Stimulated activated CD4-positive, alpha-beta T cell treated with anti-CD3 and anti-CD28 coated beads, Interleukin-4, amount 100 ng/mL, for 1 hour (primary cell): ENCODE data around the gene PTPRG.

Experiments used
- DNase-seq: peaks from one replicate; pipeline ENCODE4 v3.0.0-alpha.2; 2020

Gene PTPRG

DNA sequence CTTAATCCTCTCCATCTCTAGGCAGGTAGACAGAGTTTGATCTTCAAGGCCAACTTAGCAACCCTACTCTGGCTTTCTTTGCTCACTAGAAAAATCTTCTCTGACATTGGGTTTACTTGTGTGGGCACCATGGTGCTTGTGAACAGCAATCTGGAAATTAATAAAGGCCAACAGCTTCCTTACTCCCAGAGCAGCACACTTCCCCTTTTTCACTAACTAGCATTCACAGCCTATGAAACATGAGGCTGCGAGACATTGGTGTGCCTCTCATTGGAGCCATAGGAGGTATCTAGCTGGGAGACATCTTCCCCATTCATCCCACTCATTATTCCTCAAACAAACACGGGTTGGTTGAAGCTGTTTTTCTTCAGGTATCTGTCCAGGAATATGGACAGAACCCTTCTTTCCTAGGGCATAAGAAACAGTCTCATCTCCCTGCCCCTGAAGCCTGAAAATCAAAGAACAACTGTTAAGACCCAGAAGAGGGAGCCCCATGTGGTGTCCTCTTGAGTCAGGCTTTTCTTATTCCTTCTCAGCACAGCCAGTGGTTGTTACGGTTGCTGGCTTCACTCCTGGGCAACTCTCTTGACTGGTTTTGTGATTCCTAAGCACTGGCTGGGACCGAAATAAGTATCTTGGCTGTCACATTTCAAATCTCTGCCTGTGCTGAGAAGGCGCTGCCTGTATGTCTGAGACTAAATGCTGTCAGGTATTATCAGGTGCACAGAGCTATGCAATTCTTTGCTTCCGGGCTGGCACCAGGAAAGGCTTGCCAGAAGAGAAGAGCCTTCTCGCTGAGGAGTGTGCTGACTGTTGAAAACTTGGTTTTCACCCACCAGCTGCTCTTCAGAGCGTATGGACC, 617.6 kb downstream of the PTPRG start:
- no peak for DNase-seq

DNA sequence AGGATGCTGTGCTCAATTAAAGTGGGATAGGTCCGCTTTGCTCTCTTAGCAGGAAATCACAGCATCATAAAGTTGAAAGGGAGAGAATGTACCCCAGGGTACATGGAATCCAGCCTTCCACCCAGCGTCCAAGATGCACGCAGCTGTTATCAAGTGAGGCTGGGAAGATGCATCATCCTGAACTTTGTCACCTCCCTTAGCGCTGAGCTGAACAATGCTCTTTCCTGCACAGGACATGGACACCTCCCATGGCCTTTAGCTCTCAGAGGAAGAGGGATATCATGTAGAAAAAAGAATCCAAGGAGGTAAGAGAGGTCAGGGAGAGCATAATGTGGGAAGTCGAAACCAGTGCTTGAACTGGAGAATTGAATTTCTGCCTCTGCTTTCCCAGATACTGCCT, 619.1 kb downstream of the PTPRG start:
- no peak for DNase-seq

DNA sequence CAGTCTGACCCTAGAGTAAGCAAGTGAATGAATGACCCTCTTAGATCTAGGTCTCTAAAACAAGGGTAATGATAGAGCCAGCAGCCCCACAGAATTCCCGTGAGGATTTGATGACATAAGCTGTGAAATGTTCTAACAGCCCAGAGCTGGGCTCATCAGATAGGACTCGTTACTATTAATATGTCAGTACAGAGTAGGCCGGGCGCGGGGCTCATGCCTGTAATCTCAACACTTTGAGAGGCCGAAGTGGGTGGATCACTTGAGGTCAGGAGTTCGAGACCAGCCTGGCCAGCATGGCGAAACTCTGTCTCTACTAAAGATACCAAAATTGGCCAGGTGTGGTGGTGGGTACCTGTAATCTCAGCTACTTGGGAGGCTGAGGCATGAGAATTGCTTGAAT, 621.7 kb downstream of the PTPRG start:
- no peak for DNase-seq

DNA sequence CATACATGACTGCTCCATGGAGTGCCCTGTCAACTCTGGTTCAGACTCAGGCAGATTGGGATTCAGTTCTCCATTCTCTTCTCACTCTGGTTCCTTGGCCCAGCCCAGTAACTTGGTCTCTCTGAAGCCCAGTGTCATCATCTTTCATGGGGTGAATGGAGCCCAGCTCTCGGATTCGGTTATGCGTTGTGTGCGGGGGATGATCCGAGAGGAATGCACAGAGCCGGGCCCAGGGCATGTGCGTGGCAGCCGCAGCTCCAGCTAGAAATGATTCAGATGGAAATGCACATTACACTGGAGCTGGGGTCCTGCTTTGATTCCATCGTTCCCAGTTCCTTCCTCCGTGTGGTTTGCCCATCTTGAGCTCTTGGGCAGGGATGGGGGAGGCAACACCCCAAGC, 622.6 kb downstream of the PTPRG start:
- DNase-seq: no peak

DNA sequence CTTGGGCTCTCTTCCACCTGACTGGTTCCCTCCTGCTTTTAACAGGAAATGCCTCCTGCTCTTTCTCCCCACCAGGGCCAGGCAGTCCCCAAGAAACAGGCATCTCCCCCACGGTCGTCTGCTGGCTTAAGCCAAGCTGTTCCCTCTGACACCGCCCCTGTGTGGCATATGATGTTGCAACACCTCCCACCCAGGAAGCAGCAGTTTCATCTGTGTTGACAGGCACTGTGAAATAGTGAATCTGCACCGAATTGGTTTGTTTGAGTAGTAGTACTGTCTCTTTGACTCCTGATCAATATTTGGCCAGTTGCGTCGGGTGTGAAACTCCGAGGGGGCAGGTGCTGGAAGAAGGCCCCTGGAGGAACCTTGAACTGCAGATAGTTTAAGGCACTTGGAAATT, 623.2 kb downstream of the PTPRG start:
- DNase-seq: no peak

DNA sequence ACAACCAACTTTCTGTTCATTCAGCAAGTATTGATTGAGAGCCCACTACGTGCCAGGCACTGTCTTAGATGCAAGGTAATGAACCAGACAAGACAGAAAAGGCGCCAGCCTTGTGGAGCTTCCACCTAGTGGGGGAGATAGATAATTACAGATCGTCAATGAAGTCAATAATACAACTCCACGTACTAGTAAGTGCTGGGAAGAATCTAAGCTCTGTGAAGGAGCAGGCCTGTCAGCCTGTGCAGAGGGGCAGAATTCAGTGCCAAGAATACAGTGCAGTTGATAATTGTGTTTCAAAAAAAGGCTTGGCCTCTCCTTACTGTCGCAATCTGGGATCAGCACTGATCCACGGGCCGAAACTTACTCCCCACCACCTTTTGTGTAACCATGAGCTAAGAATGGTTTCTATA, 625.7 kb downstream of the PTPRG start:
- no peak for DNase-seq

DNA sequence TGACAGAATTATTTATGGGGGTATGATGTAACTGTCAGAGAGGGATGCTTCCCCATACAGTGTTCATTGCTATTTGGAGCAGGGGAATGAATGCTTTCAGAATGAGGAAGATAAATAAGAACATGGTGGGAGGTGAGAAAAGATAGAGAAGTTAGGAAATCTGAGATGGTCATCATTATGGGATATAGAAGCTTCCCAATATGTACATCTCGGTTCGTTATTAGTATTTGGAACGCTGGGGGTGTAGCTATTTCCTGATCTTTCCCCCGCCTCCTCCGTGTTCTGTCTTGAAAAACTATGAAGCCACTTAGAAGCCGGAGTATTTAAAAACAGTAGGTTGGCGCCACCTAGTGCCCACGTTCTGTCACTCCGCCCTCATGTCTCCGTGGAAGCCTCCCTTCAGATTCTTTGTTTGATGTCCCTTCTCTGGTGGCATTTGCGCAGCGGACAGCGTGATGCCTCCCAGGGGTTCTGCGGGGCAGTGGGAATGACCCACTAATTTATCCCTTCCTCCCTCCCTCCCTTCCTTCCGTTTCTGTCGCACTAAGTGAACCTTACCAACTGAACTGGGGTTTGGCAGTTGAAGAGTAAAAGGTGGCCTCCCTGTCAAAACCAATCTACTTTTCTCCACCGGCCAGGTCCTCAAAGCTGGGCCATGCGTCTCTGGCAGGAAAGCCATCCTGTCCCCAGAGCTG, 627.5 kb downstream of the PTPRG start:
- peak; percentile 65 for DNase-seq

DNA sequence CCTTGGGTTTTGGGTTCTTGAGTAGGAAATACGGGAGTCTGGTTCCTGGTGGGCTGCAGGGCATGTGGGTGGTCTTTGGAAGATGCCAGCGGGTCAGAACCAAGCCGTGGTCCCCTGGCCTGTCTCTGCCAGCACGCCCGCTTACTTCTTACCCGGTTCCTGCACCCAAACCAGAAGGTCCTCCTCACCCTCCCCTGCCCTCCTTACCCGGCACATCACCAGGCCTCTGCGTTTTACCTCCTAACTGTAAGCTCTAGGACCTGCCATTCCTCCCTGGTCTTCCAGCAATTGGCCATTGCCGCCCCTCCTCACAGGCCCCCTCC, 628.0 kb downstream of the PTPRG start:
- no peak for DNase-seq

DNA sequence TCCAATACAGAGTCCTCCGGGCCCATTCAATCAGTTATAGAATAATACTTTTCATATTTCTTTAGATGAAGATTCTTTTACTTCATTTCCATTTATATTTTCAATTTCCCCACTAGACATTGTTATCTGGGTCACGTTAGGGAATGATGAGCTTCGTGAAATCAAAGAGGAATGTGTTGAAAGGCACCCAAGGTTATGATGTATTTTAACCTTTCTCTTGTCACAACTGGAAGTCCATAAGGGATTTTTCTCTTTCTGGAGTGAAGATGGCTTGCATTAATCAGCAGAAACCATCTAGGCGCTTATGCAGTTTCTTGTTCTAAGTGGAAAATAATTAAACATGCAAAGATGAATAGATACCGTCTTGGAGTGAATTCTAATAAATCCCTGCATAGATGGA, 631.5 kb downstream of the PTPRG start:
- no peak for DNase-seq

DNA sequence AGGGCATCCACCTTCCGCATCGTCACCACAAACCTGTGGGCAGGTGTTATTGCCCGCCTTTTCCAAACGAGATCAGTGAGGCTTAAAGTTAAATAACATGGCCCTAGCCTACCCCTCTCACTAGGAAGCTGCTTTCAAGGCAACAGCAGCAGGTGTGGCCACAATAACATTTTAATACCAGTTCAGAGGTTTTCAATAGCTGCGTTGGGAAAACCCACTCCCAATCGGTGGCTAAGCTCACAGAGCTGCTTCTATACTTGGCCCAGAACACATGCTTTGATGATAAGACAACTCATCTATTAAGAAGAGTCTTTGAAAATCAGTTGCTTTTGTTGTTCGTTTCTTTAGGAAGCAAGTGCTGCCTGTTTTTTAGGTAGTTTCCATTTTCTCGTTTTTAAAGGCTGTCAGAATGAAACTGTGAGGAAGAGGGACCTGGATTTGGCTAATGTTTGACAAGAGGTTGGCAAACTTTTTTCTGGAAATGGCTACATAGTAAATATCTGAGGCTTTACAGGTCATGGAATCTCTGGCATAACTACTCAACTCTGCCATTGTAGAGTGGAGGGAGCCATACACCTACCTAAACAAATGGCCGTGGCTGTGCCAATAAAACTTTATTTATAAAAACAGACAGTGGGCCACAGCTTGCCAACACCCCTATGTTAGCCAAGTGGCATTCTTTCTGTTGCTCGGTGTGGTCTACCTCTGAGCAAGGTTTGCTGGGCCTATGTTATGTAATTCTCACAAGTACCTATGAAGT, 632.4 kb downstream of the PTPRG start:
- no peak for DNase-seq

DNA sequence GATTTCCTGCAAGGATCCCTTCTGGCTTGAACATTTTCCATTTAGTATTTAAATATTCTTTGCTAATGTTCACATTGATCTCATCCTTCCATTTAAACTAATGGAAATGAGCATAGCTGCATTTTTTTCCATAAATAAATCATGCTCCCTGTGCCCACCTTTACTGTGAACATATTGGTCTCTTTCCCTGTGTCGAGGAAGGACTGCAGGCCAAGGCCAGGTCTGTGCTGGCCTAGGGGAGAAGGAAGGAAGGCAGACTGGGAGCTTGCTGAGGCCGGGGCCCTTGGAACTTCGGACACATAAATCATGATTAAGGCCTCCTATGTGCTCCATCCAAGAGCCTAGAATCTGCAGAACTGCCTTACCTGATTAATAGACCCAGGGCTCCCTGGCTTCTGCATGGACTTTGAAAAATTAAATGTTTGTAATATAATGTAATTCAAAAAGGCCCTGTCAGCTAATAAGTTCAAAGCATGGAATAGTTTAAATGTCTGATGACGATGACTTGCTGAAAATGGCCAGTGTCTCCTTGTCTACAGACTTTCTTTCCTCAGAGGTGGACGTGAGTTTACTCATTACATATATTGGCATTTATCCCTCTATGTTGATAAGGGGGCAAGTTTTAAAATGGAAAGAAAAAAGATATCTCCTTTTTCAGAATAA, 636.1 kb downstream of the PTPRG start:
- no peak for DNase-seq

DNA sequence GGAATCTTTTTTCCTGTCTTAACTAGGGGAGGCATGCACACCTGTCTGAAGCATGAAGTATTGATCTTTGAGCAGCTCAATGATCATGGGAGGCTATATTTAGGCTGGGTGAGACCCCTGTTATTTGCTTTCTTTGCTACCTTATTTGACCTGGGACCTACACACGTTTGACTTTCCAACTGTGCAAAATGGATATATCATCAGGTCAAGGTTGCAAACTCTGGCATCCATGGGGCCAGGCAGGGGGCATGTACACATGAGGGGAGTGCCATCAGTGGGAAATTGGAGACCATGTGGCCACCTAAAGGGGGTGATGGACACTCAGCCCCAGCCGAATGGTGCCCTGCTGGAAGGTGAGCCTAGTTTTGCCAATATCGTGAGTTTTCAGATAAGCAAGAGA, 637.8 kb downstream of the PTPRG start:
- DNase-seq: no peak

DNA sequence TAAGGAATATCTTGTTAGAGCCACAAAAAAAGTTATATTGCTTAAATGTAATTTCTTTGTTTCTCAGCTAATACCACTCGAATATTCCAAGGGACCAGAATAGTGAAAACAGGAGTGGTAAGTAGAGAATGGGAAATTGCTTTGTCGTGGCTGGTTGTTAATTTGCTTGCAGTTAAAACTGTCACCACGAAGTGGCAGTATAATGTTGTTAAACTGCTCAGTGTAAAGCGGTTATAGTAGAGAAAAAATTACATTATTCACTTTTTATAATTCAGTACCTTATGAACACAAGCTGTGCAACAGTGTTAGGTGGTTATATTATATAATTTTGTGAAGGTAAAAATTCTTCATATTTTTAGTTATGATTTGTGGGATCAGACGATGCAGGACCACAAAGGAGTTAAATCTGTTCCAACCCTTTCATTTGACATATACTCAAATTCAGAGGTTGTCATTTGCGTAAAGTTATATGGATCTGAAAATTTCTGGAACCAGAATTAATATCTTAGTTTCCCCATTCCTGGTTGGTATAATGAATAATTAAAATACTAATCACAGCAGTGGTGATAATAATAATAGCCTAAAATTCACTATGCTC, 640.2 kb downstream of the PTPRG start:
- DNase-seq: no peak

DNA sequence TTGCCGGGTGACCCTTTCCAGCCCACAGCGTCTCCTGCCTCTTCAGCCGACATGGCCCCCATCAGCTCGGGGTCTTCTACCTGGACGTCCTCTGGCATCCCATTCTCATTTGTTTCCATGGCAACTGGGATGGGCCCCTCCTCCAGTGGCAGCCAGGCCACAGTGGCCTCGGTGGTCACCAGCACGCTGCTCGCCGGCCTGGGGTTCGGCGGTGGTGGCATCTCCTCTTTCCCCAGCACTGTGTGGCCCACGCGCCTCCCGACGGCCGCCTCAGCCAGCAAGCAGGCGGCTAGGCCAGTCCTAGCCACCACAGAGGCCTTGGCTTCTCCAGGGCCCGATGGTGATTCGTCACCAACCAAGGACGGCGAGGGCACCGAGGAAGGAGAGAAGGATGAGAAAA, 641.8 kb downstream of the PTPRG start:
- DNase-seq: no peak

DNA sequence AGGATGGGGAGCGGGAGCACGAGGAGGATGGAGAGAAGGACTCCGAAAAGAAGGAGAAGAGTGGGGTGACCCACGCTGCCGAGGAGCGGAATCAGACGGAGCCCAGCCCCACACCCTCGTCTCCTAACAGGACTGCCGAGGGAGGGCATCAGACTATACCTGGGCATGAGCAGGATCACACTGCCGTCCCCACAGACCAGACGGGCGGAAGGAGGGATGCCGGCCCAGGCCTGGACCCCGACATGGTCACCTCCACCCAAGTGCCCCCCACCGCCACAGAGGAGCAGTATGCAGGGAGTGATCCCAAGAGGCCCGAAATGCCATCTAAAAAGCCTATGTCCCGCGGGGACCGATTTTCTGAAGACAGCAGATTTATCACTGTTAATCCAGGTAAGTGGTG, 642.2 kb downstream of the PTPRG start:
- DNase-seq: no peak

DNA sequence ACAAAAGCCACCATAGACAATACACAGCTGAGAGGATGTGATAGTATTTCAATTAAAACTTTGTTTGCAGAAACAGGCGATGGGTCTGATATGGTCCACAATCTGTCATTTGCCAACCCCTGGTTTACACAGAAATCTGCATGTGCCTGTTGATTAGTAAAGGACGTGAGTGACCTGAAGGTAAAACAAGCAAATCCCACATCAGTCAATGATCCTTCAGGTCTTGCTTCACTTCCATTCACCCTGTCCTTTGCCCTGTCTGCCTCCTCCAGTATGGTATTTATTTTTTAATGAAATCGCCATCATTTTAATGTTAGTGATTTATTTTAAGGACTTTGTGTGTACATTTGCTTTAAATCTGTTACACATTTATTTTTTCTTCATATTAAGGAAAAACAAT, 645.8 kb downstream of the PTPRG start:
- no peak for DNase-seq

DNA sequence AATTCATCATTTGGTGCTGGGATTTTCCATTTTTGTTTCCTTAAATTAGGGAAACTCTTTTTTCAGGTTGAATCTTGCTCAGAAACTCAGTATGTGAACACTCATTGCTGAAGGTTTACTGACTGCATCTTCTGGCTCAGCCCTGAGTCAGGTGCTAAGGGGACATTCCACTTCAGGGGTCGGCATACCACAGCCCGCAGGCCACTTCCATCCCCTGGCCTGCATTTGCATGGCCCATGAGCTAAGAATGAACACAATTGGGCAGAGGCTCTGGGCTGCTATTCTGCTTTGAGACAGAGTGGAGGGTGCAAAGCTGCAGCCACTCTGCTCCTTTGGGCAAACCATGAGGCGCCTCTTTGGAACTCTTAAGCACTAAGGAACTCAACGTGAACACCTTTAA, 647.0 kb downstream of the PTPRG start:
- no peak for DNase-seq

DNA sequence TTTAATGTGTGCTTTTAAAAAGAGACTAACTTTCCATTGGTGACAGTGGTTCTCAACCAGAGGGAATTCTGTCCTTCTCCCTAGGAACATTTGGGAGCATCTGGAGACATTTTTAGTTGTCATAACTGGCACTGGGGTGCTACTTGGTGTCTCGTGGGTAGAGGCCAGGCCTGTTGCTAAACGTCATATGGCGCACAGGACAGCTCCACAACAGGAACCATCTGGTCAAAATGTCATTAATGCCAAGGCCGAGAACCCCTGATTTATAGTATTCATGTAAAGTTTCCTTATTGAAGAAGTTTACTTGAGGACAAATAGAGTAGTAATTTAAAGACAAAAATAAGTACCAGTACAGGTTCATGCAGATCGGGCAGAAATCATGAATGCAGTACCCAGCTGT, 647.7 kb downstream of the PTPRG start:
- DNase-seq: no peak

DNA sequence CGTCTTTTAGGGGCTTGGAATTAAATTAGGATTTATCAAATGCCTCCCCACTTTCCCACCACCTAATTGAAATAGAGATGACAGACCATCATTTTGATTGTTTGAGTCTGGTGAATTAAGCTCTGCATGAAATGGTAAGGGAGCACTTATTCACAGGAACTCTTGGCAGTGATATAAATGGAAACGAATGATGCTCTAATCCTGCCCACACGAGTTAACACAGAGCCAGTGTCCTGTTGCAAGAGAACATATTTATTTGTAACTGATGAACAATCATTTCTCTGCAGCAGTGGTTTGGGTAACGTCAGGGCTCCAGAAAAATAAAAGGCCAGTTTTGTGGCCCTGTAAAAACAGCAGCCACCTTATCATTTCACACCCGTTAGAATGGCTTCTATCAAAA, 648.6 kb downstream of the PTPRG start:
- no peak for DNase-seq

DNA sequence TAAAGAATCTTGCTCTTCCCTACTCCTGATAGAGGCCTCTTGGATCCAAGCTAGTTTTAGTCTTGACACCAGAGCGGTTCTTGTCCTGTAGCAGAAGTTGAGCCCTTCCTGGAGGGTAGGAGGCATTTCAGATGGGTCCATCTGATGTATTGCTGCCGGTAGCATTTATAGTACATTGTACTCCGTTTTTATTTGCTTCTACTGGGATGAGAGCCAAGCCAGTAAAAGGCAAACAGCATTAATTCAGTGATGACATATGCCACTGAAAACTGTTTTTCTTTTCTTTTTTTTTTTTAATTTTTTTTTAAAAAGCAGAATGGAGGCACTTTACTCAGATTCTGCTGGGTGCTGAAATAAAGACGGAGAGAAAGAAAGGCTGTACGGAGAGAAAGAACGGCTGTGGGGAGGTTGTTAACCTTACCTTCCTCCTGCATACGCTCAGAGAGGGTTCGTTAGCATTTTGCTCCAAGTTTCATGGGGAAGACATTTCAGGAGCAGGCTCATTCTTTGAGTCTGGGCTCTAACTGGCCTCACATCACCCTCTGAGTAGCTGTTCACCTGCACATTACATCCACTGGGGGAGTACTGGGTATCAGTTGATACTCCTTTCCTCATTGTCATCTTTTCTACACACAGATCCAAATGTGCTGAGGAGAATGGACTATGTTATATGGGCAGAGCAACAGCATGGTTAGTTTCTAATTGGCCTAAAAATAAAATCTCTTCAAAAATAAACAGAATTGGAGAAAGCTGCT, 650.5 kb downstream of the PTPRG start:
- DNase-seq: no peak

DNA sequence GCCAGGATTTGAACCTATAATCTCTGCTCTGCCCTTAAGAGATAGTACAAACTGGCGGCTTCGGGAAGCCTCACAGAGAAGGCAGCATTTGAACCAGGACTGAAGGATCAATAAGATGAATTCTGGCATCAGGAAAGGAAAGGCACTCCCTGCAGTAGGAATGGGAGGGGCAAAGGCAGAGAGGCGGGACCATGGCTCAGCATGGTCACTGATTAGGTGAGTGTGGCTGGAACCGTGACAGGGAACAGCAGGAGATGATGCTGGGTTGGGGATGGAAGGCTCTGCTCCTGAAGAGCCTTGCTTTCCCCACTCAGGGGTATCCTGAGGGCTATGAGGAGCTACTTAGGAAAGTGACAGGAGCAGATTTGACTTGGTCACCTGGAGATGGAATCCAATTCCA, 653.5 kb downstream of the PTPRG start:
- DNase-seq: no peak

DNA sequence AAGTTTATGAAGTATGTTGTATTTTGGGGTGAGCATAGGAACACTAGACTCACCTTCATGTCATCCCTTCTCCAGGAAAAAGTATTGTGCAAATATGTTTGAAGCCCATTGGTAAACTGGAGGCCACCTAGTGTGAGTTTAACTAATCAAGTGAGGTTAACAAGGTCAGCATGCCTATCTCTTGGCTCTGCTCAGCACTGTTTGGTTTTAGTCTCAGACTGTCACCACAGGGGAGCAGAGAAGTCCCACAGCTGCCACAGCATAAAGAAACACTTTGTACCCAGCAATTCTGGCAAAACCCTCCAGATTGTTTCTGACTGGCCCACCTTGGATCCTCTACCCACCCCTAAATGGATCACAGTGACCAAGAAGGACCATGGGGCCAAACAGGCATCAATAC, 659.2 kb downstream of the PTPRG start:
- DNase-seq: no peak
